Stomach smooth muscle (tissue), 2 donors: ENCODE results near the gene LMF1.
A peak's percentile ranks its signal among the peaks of the same experiment; 100 is the strongest.

ENCODE experiments used
- H3K27ac ChIP-seq: one replicate; pipeline ENCODE4 v1.7.0; 2013; ENCODE audit warnings: mild to moderate bottlenecking, low read length, inconsistent platforms
- H3K27me3 ChIP-seq, 2 donors: one replicate each; pipeline ENCODE4 v1.7.0; 2013; ENCODE audit warnings: low read length in 2 of 2; ENCODE audit not compliant: insufficient read depth in 2 of 2, control insufficient read depth in 1 of 2
- H3K36me3 ChIP-seq, 2 donors: one replicate each; pipeline ENCODE4 v1.7.0; 2013; ENCODE audit warnings: low read length in 2 of 2; ENCODE audit not compliant: control insufficient read depth in 2 of 2, insufficient read depth in 2 of 2
- H3K4me1 ChIP-seq: one replicate; pipeline ENCODE4 v1.7.0; 2013; ENCODE audit warnings: low read length; ENCODE audit not compliant: control insufficient read depth, insufficient read depth
- H3K4me3 ChIP-seq, 2 donors: one replicate each; pipeline ENCODE4 v1.7.0; 2013; ENCODE audit warnings: low read length in 2 of 2
- H3K9ac ChIP-seq, 2 donors: one replicate each; pipeline ENCODE4 v1.7.0; 2013; ENCODE audit warnings: low read length in 2 of 2, mild to moderate bottlenecking in 1 of 2
- H3K9me3 ChIP-seq, 2 donors: one replicate each; pipeline ENCODE4 v1.7.0; 2013; ENCODE audit warnings: low read length in 2 of 2; ENCODE audit not compliant: control insufficient read depth in 2 of 2
- donor health status: healthy.
- donor health status: Pancreatic carcinoma.

LMF1 gene

DNA sequence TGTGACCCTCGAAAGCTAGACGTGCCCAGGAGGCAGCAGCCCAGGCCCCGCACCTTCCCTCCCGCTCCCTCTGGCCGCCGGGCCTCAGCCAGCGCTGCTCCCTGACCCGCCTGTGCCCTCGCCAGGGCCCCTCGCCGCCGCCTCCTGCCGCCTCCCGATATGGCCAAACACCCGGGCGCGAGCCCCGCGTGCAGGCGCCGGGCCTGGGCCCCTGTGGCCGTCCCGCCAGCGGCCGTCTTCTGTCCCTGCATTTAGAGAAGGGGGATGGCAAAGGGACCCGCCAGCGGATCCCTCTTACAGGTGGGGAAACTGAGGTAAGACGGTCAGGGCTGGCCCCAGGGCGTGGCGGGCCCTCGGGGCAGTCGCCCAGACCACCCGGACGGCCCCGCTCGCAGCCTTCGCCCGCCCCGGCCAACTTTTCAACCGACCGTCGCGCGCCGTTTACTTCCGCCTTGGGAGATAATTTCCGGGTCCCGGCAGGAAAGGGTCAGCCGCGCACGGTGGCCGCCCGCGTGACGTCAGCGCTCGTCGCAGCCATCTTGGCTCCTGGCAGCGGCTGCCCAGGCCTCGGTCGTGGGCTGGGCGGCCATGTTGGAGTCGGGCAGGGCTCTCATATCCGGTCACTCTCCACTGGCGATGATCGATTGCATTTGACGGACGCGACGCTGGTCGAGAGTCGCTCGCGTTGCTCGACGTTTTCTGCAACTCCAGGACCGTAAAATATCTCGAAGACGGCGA is 163.3 kb downstream of the LMF1 start:
- Histone ChIP-seq H3K36me3 (no peaks in the 10 kb centered on the region), H3K9ac (peak overlapping the region; percentile 75 to 85), H3K4me3 (peak overlapping the region; percentile 84 to 85), H3K9me3 (no peaks in the 10 kb centered on the region), H3K27ac (peak overlapping the region; percentile 76), H3K4me1 (peaks cover 14% of the 10 kb centered on the region), H3K27me3 (peaks cover 6 to 7% of the 10 kb centered on the region in 2 donors)

DNA sequence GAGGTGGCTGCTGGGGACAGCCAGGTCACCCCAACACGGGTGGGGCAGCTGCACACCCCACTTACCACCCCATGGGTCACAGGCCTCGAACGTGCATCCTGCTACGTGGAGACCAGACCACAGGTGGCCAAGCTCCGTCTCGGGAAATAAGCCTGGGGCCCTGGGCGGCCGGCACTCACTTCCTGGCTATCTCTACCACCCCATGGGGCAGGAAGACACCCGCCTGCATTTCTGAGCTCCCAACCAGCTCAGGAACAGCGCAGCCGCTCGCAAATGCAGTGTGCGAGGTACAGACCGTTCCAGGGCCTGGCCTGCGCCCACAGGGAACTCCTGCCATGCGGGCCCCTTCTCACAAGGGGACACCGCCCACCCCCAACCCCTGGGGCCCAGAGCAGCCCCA is 165.3 kb downstream of the LMF1 start:
- Histone ChIP-seq H3K9ac (no peak overlapping the region), H3K27me3 (peaks cover 8 to 19% of the 10 kb centered on the region in 2 donors), H3K36me3 (no peaks in the 10 kb centered on the region)

DNA sequence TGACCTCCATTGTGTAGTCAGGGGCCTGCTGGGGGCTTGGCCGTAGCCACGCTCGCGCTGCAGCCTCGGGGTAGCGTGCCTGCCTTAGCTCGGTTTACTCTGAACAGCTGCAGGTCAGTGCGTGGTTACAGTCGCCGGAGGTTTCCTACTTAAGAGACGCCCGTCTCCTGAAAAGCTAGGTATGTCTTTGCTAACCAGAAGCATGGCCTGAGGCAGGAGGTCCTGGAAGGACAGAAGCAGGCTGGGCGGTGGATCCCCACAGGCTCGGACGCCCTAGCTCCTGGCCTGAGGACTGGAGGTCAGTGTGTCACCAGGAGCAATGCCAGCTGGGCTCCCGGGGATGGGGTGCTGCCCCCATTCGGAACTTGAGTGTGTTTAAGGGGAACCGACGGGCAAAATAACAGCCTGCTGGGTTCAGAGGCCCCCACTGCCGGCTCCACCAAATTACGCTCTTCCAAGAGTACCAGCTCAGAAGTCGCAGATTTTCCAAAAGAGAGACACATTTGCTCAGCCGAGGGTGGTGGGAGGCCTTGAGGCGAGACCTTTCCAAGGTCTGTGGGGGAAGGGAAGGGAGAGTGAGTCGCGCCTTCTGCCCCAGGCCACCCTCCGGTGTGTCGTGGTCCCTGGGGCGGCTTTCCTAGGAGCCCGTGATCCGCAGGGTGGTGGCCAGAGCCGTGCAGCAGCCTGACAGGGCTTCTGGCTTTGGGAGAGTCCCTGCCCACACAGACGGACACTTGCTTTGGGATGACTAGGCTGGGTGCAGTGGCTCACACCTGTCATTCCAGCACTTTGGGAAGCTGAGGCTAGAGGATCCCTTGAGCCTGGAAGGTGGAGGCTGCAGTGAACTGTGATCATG is 166.4 kb downstream of the LMF1 start:
- Histone ChIP-seq H3K36me3 (no peaks in the 10 kb centered on the region), H3K4me1 (peaks cover 14% of the 10 kb centered on the region), H3K27me3 (peaks cover 11 to 25% of the 10 kb centered on the region in 2 donors)

More for the DNA sequence above, 165.3 kb downstream of the LMF1 start:
- peaks cover 14% of the 10 kb centered on the region for H3K4me1 ChIP-seq
- H3K27ac ChIP-seq, result no peak overlapping the region
- H3K4me3 ChIP-seq, result no peak overlapping the region
- H3K9me3 ChIP-seq, result no peaks in the 10 kb centered on the region

DNA sequence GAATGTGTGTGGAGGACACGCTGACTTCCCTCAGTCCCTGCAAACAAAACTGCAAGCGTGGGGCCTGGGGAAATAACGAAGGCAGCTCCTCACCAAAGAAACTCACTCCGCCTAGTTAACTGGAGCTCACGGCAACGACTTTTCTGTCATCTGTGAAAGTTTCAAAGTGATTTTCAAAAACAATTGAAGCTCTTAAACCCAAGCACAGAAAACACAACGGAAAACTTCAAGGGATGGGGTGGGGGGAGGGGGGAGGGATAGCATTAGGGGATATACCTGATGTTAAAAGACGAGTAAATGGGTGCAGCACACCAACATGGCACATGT is 167.1 kb downstream of the LMF1 start:
- Histone ChIP-seq H3K4me1 (peaks cover 14% of the 10 kb centered on the region), H3K4me3 (no peak overlapping the region), H3K9me3 (no peaks in the 10 kb centered on the region), H3K36me3 (no peaks in the 10 kb centered on the region), H3K9ac (no peak overlapping the region), H3K27ac (no peak overlapping the region), H3K27me3 (peaks cover 17 to 30% of the 10 kb centered on the region in 2 donors)

More for the DNA sequence above, 166.4 kb downstream of the LMF1 start:
- no peak overlapping the region for H3K27ac ChIP-seq
- no peak overlapping the region for H3K9ac ChIP-seq
- no peaks in the 10 kb centered on the region for H3K9me3 ChIP-seq
- no peak overlapping the region for H3K4me3 ChIP-seq
